Duodenal mucosa (tissue), 2 donors: Measurements from ENCODE around the gene SERP2.

Experiments
- H3K27ac ChIP-seq: one replicate; pipeline ENCODE4 v1.7.0; 2013; ENCODE audit warnings: low read depth, low read length
- H3K27me3 ChIP-seq, 2 donors: one replicate each; pipeline ENCODE4 v1.7.0; 2013; ENCODE audit warnings: low read length in 2 of 2, control low read depth in 1 of 2; ENCODE audit not compliant: insufficient read depth in 2 of 2, control insufficient read depth in 1 of 2
- H3K36me3 ChIP-seq, 2 donors: one replicate each; pipeline ENCODE4 v1.7.0; 2013; ENCODE audit warnings: low read length in 2 of 2, control low read depth in 1 of 2; ENCODE audit not compliant: insufficient read depth in 2 of 2, control insufficient read depth in 1 of 2
- H3K4me1 ChIP-seq, 2 donors: one replicate each; pipeline ENCODE4 v1.7.0; 2013; ENCODE audit warnings: low read length in 2 of 2, control low read depth in 1 of 2; ENCODE audit not compliant: insufficient read depth in 2 of 2, control insufficient read depth in 1 of 2
- H3K4me3 ChIP-seq, 2 donors: one replicate each; pipeline ENCODE4 v1.7.0; 2013; ENCODE audit warnings: low read length in 2 of 2, low read depth in 1 of 2
- H3K9ac ChIP-seq, 2 donors: one replicate each; pipeline ENCODE4 v1.7.0; 2013; ENCODE audit warnings: low read length in 2 of 2, low read depth in 1 of 2
- H3K9me3 ChIP-seq, 2 donors: one replicate each; pipeline ENCODE4 v1.7.0; 2013; ENCODE audit warnings: low read length in 2 of 2, control low read depth in 1 of 2; ENCODE audit not compliant: control insufficient read depth in 1 of 2

The SERP2 gene

GRCh38 chr13:44436589-44437337 is 63.1 kb downstream of the SERP2 start:
- no peaks in the 10 kb centered on the region for H3K9me3 ChIP-seq
- H3K36me3 ChIP-seq = peaks cover 15 to 16% of the 10 kb centered on the region in 2 donors
- peak overlapping the region; percentile 88 to 98 for H3K9ac ChIP-seq
- no peaks in the 10 kb centered on the region for H3K27me3 ChIP-seq
- H3K27ac ChIP-seq = peak overlapping the region; percentile 92
- H3K4me3 ChIP-seq = peak overlapping the region; percentile 73 to 93
- peaks cover 14 to 21% of the 10 kb centered on the region in 2 donors for H3K4me1 ChIP-seq

DNA sequence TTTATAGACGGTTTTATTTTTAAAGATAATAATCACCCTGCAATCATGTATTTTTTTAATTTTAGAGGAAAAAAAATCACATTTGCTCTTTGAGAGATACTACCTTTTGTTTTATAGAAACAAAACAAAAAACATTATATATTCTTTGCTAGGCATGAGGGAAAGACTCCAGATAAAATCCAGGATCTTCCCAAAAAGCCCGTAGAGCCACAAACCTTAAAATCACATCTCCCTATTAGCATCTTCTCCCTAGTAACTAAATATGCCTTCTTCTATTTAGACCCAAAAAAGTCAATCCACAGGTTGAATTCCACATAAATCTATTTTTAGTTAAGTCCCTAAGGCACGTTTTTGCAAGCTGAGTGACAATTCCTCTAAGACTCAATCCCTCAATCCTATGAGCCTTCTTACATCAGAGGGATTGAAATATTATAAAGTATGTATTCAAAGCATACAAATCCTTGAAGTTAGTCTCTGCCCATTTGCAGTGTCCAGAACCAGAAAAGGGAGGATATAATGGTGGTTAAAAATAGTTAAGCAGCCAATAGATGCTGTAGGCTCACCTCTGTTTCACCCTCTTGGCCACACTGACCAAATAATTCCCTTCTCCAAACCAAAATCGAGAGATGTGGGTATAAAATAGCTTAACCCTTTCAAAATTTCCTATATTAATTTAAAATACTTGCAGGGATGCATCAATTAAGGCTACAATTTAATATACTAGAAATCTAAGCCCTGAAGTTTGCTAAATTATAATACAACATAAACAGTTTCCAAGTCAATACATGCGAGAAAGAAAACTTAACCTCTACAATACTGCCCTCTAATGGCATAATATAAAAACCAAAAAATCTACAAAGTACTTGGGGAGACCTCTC is 64.0 kb downstream of the SERP2 start:
- Histone ChIP-seq H3K27ac (no peak overlapping the region), H3K9ac (peak overlapping the region; percentile 37 to 65), H3K9me3 (no peaks in the 10 kb centered on the region), H3K4me3 (peak overlapping the region; percentile 65 to 93), H3K36me3 (peaks cover 15 to 16% of the 10 kb centered on the region in 2 donors), H3K4me1 (peaks cover 14 to 21% of the 10 kb centered on the region in 2 donors), H3K27me3 (no peaks in the 10 kb centered on the region)

- peaks cover 14 to 20% of the 10 kb centered on the region in 2 donors for H3K4me1 ChIP-seq
- no peak overlapping the region for H3K4me3 ChIP-seq
- no peaks in the 10 kb centered on the region for H3K27me3 ChIP-seq
- H3K36me3 ChIP-seq = peaks cover 14% of the 10 kb centered on the region in 2 donors
- no peak overlapping the region for H3K9ac ChIP-seq
- no peaks in the 10 kb centered on the region for H3K9me3 ChIP-seq
- no peak overlapping the region for H3K27ac ChIP-seq
Measured at GRCh38 chr13:44438234-44438579, 64.6 kb downstream of the SERP2 start.

- H3K4me3 ChIP-seq = no peak overlapping the region
- no peak overlapping the region for H3K27ac ChIP-seq
- no peaks in the 10 kb centered on the region for H3K27me3 ChIP-seq
- H3K9me3 ChIP-seq = no peaks in the 10 kb centered on the region
- peaks cover 9% of the 10 kb centered on the region in 2 donors for H3K4me1 ChIP-seq
- H3K9ac ChIP-seq = no peak overlapping the region
- peaks cover under 1 to 2% of the 10 kb centered on the region in 2 donors for H3K36me3 ChIP-seq
Measured at GRCh38 chr13:44439452-44440024, 65.9 kb downstream of the SERP2 start.

DNA sequence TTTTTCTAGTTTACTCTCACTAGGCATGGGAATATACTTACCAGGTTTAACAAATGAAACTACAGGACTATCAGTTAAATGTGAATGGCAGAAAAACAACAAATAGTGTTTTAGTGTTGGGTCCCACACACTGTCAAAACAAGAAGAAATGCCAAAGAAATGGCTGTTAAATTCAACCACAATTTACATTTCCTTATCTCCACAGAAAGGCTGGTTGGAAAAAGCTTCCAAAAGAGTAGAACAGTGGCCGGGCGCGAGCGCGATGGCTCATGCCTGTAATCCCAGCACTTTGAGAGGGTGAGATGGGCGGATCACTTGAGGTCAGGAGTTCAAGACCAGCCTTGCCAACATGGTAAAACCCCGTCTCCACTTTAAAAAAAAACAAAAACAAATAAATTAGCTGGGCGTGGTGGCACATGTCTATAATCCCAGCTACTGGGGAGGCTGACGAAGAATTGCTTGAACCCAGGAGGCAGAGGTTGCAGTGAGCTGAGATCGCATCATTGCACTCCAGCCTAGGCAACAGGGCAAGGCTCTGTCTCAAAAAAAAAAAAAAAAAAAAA is 66.5 kb downstream of the SERP2 start:
- Histone ChIP-seq H3K36me3 (no peaks in the 10 kb centered on the region), H3K27ac (no peak overlapping the region), H3K27me3 (no peaks in the 10 kb centered on the region), H3K9me3 (no peaks in the 10 kb centered on the region), H3K4me1 (peaks cover 8 to 9% of the 10 kb centered on the region in 2 donors), H3K4me3 (no peak overlapping the region), H3K9ac (no peak overlapping the region)
